ENCODE measurements around the gene AMPH. TPM values are rescaled to one million over a fixed set of nuclear protein-coding genes. Genes with fewer than 3 reads are reported as not detected.
A peak's percentile ranks its signal among the peaks of the same experiment; 100 is the strongest.

AMPH gene
- total RNA-seq, 4 donors from 2014 or later, result 0.51 to 19.6 (median 11.6) TPM

- H3K36me3 ChIP-seq, result no peaks in the 10 kb centered on the region
- no peak for DNase-seq
- H3K9me3 ChIP-seq, result no peaks in the 10 kb centered on the region
- no peak for TF ChIP-seq CTCF (IDR thresholded peaks at IDR 0.05)
- TF ChIP-seq POLR2A (IDR thresholded peaks at IDR 0.05), result no peak
- H3K27me3 ChIP-seq, result no peaks in the 10 kb centered on the region
- intact Hi-C loops (cut with DNase I; ENCODE audit: low total_unique reads), result no loop called here
- H3K4me3 ChIP-seq, result no peak overlapping the region
- no peak overlapping the region for H3K27ac ChIP-seq
- H3K4me1 ChIP-seq, result no peaks in the 10 kb centered on the region
These were observed 118.9 kb downstream of the AMPH start for GRCh38 chr7:38512291-38512690.

- no peaks in the 10 kb centered on the region for H3K9me3 ChIP-seq
- H3K36me3 ChIP-seq, result no peaks in the 10 kb centered on the region
- no peak overlapping the region for H3K27ac ChIP-seq
- H3K4me1 ChIP-seq, result no peaks in the 10 kb centered on the region
- intact Hi-C loops (cut with DNase I; ENCODE audit: low total_unique reads), result no loop called here
- DNase-seq, result no peak
- H3K4me3 ChIP-seq, result no peak overlapping the region
- H3K27me3 ChIP-seq, result no peaks in the 10 kb centered on the region
- TF ChIP-seq CTCF (IDR thresholded peaks at IDR 0.05), result no peak
- TF ChIP-seq POLR2A (IDR thresholded peaks at IDR 0.05), result no peak
These were observed 123.8 kb downstream of the AMPH start for GRCh38 chr7:38507384-38507783.

GRCh38 chr7:38506756-38507155 lies 124.4 kb downstream of the AMPH start:
- H3K27ac ChIP-seq, result peak overlapping the region in 1 of 2 donors; percentile 2
- TF ChIP-seq POLR2A (IDR thresholded peaks at IDR 0.05) (no peak), CTCF (IDR thresholded peaks at IDR 0.05) (no peak)
- no peaks in the 10 kb centered on the region for H3K27me3 ChIP-seq
- H3K9me3 ChIP-seq, result no peaks in the 10 kb centered on the region
- no peaks in the 10 kb centered on the region for H3K4me1 ChIP-seq
- no peak overlapping the region for H3K4me3 ChIP-seq
- peak; percentile 16 to 29 for DNase-seq
- intact Hi-C loops (cut with DNase I; ENCODE audit: low total_unique reads), result no loop called here
- H3K36me3 ChIP-seq, result no peaks in the 10 kb centered on the region

- DNase-seq, result no peak
- H3K27ac ChIP-seq, result no peak overlapping the region
- no peak overlapping the region for H3K4me3 ChIP-seq
- no peaks in the 10 kb centered on the region for H3K9me3 ChIP-seq
- no peaks in the 10 kb centered on the region for H3K27me3 ChIP-seq
- TF ChIP-seq POLR2A (IDR thresholded peaks at IDR 0.05) (no peak), CTCF (IDR thresholded peaks at IDR 0.05) (no peak)
- H3K4me1 ChIP-seq, result no peaks in the 10 kb centered on the region
- no peaks in the 10 kb centered on the region for H3K36me3 ChIP-seq
- intact Hi-C loops (cut with DNase I; ENCODE audit: low total_unique reads), result no loop called here
These were observed 125.2 kb downstream of the AMPH start for GRCh38 chr7:38506004-38506403.

- TF ChIP-seq CTCF (IDR thresholded peaks at IDR 0.05) (no peak), POLR2A (IDR thresholded peaks at IDR 0.05) (no peak)
- H3K27me3 ChIP-seq, result no peaks in the 10 kb centered on the region
- H3K4me1 ChIP-seq, result no peaks in the 10 kb centered on the region
- no peak for DNase-seq
- H3K9me3 ChIP-seq, result no peaks in the 10 kb centered on the region
- H3K36me3 ChIP-seq, result no peaks in the 10 kb centered on the region
- H3K27ac ChIP-seq, result no peak overlapping the region
- intact Hi-C loops (cut with DNase I; ENCODE audit: low total_unique reads), result no loop called here
- no peak overlapping the region for H3K4me3 ChIP-seq
These were observed 126.5 kb downstream of the AMPH start for GRCh38 chr7:38504684-38505083.

All from uterus (tissue), 4 donors.